Left lung (tissue), 10 donors: ENCODE measurements around the gene CD300LG. TPM values are rescaled to one million over a fixed set of nuclear protein-coding genes. Genes with fewer than 3 reads are reported as not detected.
"Not testable (repeated sequence)": the region's sequence is repeated elsewhere in the genome, so short reads cannot be mapped to it uniquely, and the experiment has no call there.

ENCODE experiments used
- ATAC-seq: fragments of 200-7000 bp; cut with Tn5 transposase; one replicate; pipeline ENCODE4 v1.9.1; 2020; ENCODE audit warnings: moderate library complexity
- DNase-seq, 4 donors: peaks; one replicate each; pipeline ENCODE4 v3.0.0-alpha.2; 2013 to 2020
- H3K27ac ChIP-seq, 2 donors: fragments of 200-600 bp; sonication (generic) in 1 of 2; one replicate each; pipeline versions ENCODE4 v1.5.0 to v1.8.0; 2020 to 2021
- H3K27me3 ChIP-seq, 2 donors: fragments of 200-600 bp; sonication (generic) in 1 of 2; one replicate each; pipeline versions ENCODE4 v1.5.0 to v1.8.0; 2020 to 2021
- H3K36me3 ChIP-seq, 2 donors: fragments of 200-600 bp; sonication (generic) in 1 of 2; one replicate each; pipeline versions ENCODE4 v1.5.0 to v1.8.0; 2020 to 2021
- H3K4me1 ChIP-seq, 2 donors: fragments of 200-600 bp; one replicate each; pipeline ENCODE4 v1.8.0; 2021
- H3K4me3 ChIP-seq, 2 donors: fragments of 200-600 bp; sonication (generic) in 1 of 2; one replicate each; pipeline versions ENCODE4 v1.5.0 to v1.8.0; 2020 to 2021; ENCODE audit warnings: mild to moderate bottlenecking in 1 of 2
- H3K9me3 ChIP-seq, 2 donors: fragments of 200-600 bp; sonication (generic) in 1 of 2; one replicate each; pipeline versions ENCODE4 v1.5.0 to v1.8.0; 2020 to 2021
- intact Hi-C, 2 donors: fragments of 100-400 bp; cut with DNase I; formaldehyde crosslinking; loops; one replicate each; pipeline versions ENCODE4 v1.11.2 to v1.14.2; 2022
- polyA plus RNA-seq, 6 donors: library from polyadenylated mRNA; unstranded; fragments of 120-200 nt; gene quantifications; one replicate each; pipeline ENCODE4 v1.2.1, GENCODE V29; 2013; ENCODE audit not compliant: insufficient read length in 6 of 6
- total RNA-seq, 2 donors: library from RNA; stranded (reverse); fragmentation: NEBNext Ultra II Directional; extraction: Animal tissue kit (Norgen Biotek cat#: 25700); gene quantifications; one replicate each; pipeline ENCODE4 v1.2.1, GENCODE V29; 2021
- TF ChIP-seq, protein P1 (sequence below), 2 donors: fragments of 200-600 bp; sonication (generic) in 1 of 2; IDR thresholded peaks; one replicate each; pipeline versions ENCODE4 v1.5.0 to v1.8.0; 2021; ENCODE audit warnings: antibody characterized with exemption in 2 of 2
- donor health status: DM: no; HTN: yes; CAD: no.
- donor health status: DM: no; HTN: no; CAD: no.

The CD300LG gene
- total and polyA plus RNA-seq, 8 donors, result 0.53 to 7.1 (median 1.5) TPM

DNA sequence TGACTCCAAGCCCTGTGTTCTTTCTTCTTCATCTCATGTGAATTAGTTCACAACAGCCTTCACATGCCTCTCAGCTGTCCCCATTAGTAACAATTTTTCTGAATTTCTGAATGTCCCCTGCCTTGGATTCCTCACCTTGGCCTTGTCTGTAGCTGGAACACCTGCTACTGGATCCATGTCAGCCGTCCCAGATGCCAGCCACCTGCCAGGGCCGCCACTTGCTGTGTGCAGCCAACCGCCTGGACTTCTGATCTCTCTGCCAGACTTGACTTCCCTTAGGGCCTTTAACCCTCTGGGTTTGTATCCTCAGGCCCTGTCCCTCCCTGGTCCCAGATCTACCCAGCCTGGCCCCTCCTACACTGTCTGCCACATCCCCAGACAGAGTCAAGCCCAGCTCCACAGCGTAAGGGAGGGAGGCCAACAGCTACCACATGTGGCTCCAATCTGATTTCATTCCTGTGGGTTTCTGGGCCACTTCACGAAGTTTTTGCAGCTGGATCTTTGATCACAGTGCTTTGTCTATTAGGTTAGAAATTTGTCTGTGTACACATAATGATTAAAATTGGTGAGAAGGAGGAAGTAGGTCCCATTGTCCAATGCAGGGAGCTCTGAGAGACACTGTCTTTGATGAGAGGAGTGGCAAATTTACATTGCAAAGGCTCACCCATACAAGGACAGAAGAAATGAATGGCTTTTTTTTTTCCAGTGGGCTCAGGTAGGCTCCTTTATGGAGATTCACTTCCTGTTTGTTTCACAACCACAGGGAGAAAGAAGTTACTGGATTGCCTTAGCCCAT lies 45.1 kb downstream of the CD300LG start:
- no peaks in the 10 kb centered on the region for H3K9me3 ChIP-seq
- ATAC-seq (no peak), DNase-seq (no peak)
- intact Hi-C loops, result no loop called here
- H3K4me3 ChIP-seq, result no peak overlapping the region
- H3K36me3 ChIP-seq, result no peaks in the 10 kb centered on the region
- H3K4me1 ChIP-seq, result no peaks in the 10 kb centered on the region
- no peak overlapping the region for H3K27ac ChIP-seq
- H3K27me3 ChIP-seq, result peaks cover 0 to 10% of the 10 kb centered on the region in 2 donors
- TF ChIP-seq, protein P1, sequence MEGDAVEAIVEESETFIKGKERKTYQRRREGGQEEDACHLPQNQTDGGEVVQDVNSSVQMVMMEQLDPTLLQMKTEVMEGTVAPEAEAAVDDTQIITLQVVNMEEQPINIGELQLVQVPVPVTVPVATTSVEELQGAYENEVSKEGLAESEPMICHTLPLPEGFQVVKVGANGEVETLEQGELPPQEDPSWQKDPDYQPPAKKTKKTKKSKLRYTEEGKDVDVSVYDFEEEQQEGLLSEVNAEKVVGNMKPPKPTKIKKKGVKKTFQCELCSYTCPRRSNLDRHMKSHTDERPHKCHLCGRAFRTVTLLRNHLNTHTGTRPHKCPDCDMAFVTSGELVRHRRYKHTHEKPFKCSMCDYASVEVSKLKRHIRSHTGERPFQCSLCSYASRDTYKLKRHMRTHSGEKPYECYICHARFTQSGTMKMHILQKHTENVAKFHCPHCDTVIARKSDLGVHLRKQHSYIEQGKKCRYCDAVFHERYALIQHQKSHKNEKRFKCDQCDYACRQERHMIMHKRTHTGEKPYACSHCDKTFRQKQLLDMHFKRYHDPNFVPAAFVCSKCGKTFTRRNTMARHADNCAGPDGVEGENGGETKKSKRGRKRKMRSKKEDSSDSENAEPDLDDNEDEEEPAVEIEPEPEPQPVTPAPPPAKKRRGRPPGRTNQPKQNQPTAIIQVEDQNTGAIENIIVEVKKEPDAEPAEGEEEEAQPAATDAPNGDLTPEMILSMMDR (IDR thresholded peaks at IDR 0.05), result no peak

DNA sequence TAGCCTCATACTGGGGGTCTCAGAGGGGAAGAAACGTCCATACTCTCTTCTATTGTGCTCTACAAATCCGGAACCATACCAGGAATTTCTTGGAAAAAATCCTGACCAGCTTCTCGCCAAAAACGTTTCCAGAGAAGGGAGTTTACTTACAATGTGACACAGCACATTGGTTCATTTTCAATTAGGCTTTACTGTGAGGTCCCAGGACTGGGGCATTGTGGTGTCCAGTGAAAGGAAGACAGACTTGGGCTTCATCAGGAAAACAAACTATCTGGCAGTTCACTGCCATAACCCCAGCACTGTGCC lies 45.6 kb downstream of the CD300LG start:
- Histone ChIP-seq H3K9me3 (no peaks in the 10 kb centered on the region), H3K4me1 (no peaks in the 10 kb centered on the region), H3K27me3 (peaks cover 0 to 11% of the 10 kb centered on the region in 2 donors), H3K36me3 (no peaks in the 10 kb centered on the region), H3K27ac (no peak overlapping the region), H3K4me3 (no peak overlapping the region)
- TF ChIP-seq, protein P1 (IDR thresholded peaks at IDR 0.05), result no peak
- intact Hi-C loops, result no loop called here
- DNase-seq (no peak), ATAC-seq (no peak)

DNA sequence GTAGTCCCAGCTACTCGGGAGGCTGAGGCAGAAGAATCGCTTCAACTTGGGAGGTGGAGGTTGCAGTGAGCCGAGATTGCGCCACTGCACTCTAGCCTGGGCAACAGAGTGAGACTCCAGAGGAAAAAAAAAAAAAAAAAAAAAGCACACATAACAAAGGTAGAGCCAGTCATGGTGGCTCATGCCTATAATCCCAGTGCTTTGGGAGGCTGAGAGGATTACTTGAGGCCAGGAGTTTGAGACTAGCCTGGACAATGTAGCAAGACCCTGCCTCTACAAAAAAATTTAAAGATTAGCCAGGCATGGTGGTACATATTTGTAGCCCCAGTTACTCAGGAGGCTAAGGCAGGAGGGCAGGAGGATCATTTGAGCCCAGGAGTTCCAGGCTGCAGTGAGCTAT lies 47.5 kb downstream of the CD300LG start:
- H3K36me3 ChIP-seq, H3K4me1 ChIP-seq, H3K27ac ChIP-seq, H3K9me3 ChIP-seq, H3K4me3 ChIP-seq, ATAC-seq, intact Hi-C loops, DNase-seq: not testable (repeated sequence)
- peaks cover 0 to 16% of the 10 kb centered on the region in 2 donors for H3K27me3 ChIP-seq

DNA sequence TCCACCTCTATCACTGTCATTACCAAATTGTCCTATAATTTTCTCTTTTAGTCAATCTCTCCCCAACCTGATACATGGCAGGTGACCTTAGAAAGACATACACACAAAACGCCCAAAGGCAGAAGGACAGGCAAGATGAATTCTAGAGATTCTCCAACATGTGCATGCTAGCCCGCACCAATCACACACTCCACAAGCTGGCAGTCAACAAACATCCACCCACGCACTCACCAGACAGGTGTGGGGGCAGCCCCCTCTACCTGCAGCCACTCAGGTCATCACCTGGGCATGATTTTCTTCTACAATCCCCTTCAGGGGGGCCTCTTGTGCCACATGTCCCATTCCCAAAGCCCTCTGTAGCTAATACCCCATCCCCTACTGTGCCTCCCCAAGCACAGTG lies 50.9 kb downstream of the CD300LG start:
- intact Hi-C loops, result no loop called here
- no peak for ATAC-seq
- H3K9me3 ChIP-seq, result no peaks in the 10 kb centered on the region

DNA sequence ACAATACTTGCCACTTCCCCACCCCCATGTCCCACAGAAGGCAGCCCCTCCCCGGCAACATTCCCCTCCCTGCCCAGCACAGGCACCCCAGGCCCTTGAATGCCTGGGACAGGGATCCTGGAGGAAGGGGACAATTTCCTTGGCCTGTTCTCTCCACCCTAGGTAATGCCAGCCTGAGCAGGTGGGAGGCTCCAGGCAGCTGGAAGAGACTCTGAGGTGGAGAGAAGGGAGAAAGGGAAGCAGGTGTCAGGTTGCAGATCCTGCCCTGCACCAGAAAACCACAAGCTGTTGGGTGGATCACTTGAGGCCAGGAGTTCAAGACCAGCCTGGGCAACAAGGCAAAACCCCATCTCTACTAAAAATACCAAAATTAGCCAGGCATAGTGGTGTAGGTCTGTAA lies 51.5 kb downstream of the CD300LG start:
- no peak for ATAC-seq
- Histone ChIP-seq H3K27me3 (peaks cover 0 to 49% of the 10 kb centered on the region in 2 donors), H3K4me3 (no peak overlapping the region), H3K9me3 (no peaks in the 10 kb centered on the region), H3K36me3 (no peaks in the 10 kb centered on the region), H3K4me1 (peaks cover 6 to 12% of the 10 kb centered on the region in 2 donors), H3K27ac (no peak overlapping the region)
- TF ChIP-seq, protein P1 (IDR thresholded peaks at IDR 0.05), result no peak
- DNase-seq, result no peak
- intact Hi-C loops, result no loop called here

More for the DNA sequence above, 50.9 kb downstream of the CD300LG start:
- peaks cover 6 to 12% of the 10 kb centered on the region in 2 donors for H3K4me1 ChIP-seq
- H3K4me3 ChIP-seq, result no peak overlapping the region
- DNase-seq, result no peak
- H3K27ac ChIP-seq, result no peak overlapping the region
- peaks cover 0 to 44% of the 10 kb centered on the region in 2 donors for H3K27me3 ChIP-seq
- H3K36me3 ChIP-seq, result no peaks in the 10 kb centered on the region
- TF ChIP-seq, protein P1 (IDR thresholded peaks at IDR 0.05), result no peak
